Progenitor cell of endocrine pancreas (in vitro differentiated cells): ENCODE results near the gene MKS1. TPM values are rescaled to one million over a fixed set of nuclear protein-coding genes. Genes with fewer than 3 reads are reported as not detected.

Experiments used
- DNase-seq: peaks from one replicate; pipeline ENCODE4 v3.0.0; 2021; ENCODE audit warnings: low spot score; ENCODE audit not compliant: unreplicated experiment
- H3K27ac Mint-ChIP-seq: 2 replicates; pipeline ENCODE4 v1.8.0; 2021; ENCODE audit warnings: mild to moderate bottlenecking, moderate library complexity, mixed read lengths
- H3K27me3 Mint-ChIP-seq: 2 replicates; pipeline ENCODE4 v1.8.0; 2021; ENCODE audit warnings: mixed read lengths
- H3K36me3 Mint-ChIP-seq: 2 replicates; pipeline ENCODE4 v1.8.0; 2022; ENCODE audit warnings: mixed read lengths; ENCODE audit not compliant: insufficient read depth
- H3K4me1 Mint-ChIP-seq: 2 replicates; pipeline ENCODE4 v1.8.0; 2021; ENCODE audit warnings: low read depth, mixed read lengths
- H3K4me3 Mint-ChIP-seq: 2 replicates; pipeline ENCODE4 v1.8.0; 2021; ENCODE audit warnings: low read depth, mild to moderate bottlenecking, moderate library complexity, mixed read lengths
- H3K9me3 Mint-ChIP-seq: 2 replicates; pipeline ENCODE4 v1.8.0; 2021; ENCODE audit warnings: low read depth, mixed read lengths
- total RNA-seq: library from RNA; stranded (reverse); gene quantifications from 2 replicates; pipeline ENCODE4 v1.2.1, GENCODE V29; 2021
- TF ChIP-seq, protein P1 (sequence below): fragments of 200-600 bp; sonication (generic); IDR thresholded peaks from one replicate; pipeline ENCODE4 v1.5.0; 2021; ENCODE audit warnings: antibody characterized with exemption, mild to moderate bottlenecking; ENCODE audit not compliant: unreplicated experiment

The MKS1 gene
- total RNA-seq, 1 donor from 2014 or later, result 40.0 TPM

DNA sequence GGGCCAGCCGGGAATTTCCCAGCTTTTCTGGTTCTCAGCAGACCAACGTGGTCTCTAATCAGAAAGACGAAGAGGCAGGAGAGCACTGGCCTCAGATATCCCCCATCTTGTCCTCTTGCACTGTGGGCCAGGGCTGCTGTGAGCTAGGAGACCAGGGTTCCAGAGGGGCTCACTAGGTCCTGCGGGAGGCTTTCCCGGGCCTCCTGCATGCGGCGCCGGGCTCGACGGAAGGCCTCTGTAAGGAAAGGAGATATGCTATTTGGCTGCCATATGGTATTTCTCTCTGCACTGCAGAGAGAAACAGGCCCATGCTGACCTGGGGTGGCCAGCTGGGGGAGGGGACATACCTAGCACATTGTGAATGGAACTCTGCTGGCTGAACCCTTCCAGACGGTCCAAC lies 13.1 kb downstream of the MKS1 start:
- peaks cover 18% of the 10 kb centered on the region for H3K36me3 Mint-ChIP-seq
- H3K27me3 Mint-ChIP-seq, result no peaks in the 10 kb centered on the region
- no peak for DNase-seq
- no peak overlapping the region for H3K27ac Mint-ChIP-seq
- no peaks in the 10 kb centered on the region for H3K9me3 Mint-ChIP-seq
- H3K4me1 Mint-ChIP-seq, result peaks cover 17% of the 10 kb centered on the region
- no peak overlapping the region for H3K4me3 Mint-ChIP-seq
- TF ChIP-seq, protein P1, sequence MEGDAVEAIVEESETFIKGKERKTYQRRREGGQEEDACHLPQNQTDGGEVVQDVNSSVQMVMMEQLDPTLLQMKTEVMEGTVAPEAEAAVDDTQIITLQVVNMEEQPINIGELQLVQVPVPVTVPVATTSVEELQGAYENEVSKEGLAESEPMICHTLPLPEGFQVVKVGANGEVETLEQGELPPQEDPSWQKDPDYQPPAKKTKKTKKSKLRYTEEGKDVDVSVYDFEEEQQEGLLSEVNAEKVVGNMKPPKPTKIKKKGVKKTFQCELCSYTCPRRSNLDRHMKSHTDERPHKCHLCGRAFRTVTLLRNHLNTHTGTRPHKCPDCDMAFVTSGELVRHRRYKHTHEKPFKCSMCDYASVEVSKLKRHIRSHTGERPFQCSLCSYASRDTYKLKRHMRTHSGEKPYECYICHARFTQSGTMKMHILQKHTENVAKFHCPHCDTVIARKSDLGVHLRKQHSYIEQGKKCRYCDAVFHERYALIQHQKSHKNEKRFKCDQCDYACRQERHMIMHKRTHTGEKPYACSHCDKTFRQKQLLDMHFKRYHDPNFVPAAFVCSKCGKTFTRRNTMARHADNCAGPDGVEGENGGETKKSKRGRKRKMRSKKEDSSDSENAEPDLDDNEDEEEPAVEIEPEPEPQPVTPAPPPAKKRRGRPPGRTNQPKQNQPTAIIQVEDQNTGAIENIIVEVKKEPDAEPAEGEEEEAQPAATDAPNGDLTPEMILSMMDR, result no peak

DNA sequence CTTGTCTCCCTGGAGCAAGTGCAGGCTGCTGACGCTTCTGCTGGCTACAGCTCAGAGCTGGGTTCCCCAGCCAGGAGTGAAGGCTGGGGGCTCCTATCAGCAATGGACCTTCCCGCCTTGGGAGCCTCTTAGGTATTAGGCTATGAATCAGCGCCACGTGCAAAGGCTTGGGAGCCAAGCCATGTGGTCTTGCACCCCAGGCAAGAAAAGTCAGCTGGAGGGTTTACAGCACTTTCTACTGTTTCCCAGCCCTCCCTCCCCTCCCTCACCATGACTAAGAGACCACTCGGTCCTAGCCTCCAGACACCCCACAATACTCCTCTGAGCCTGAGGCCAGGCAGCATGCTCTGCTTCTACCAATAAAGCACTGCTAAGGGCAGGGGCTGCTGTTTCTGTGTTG lies 14.3 kb downstream of the MKS1 start:
- TF ChIP-seq, protein P1, result no peak

DNA sequence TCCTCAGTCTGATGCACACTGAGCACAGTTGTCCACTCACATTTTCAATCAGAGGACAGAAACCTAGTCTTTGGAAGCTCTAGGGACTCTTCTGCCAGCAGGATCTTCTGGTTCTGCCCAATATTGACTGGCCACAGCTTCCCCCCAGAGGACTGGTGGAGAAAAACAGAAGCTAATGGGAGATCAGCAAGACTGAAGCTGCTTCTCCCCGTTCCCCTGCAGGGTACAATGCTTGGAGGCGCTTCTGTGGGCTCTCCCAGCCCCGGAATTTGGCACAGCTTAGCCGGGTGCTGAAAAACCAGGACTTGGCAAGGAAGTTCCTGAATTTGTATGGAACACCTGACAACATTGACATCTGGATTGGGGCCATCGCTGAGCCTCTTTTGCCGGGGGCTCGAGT lies 16.2 kb downstream of the MKS1 start:
- Mint-ChIP-seq H3K27me3 (peaks cover 20% of the 10 kb centered on the region), H3K27ac (no peak overlapping the region), H3K4me3 (no peak overlapping the region), H3K9me3 (no peaks in the 10 kb centered on the region), H3K4me1 (peaks cover 2% of the 10 kb centered on the region), H3K36me3 (peaks cover 3% of the 10 kb centered on the region)
- TF ChIP-seq, protein P1, result no peak
- no peak for DNase-seq

More for the DNA sequence above, 14.3 kb downstream of the MKS1 start:
- H3K4me3 Mint-ChIP-seq, result no peak overlapping the region
- H3K36me3 Mint-ChIP-seq, result peaks cover 9% of the 10 kb centered on the region
- peaks cover 17% of the 10 kb centered on the region for H3K4me1 Mint-ChIP-seq
- no peak for DNase-seq
- H3K9me3 Mint-ChIP-seq, result no peaks in the 10 kb centered on the region
- H3K27ac Mint-ChIP-seq, result no peak overlapping the region
- peaks cover 4% of the 10 kb centered on the region for H3K27me3 Mint-ChIP-seq

DNA sequence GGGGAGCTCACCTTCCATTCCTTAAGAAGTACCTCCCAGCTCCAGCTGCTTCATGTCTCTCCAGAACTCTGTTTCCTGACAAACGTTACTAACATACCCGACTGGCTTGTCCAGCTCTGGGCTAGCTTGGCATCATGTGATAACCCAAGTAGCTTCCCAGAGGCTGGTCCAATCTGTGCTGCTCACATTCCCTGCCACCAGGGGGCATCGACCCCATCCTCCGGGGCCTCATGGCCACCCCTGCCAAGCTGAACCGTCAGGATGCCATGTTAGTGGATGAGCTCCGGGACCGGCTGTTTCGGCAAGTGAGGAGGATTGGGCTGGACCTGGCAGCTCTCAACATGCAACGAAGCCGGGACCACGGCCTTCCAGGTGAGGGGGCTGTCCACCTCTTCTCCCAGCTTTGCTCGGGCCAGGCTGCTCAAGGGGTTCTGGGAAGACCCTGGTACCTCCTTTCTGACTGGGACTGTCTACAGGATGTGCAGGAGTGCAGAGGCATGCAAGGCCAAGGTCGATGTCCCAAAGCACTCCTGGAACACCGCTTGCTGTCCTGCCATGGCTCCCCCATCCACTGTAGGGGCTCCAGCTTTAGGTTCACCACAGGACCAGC lies 18.9 kb downstream of the MKS1 start:
- DNase-seq, result peak; percentile 41
- H3K4me1 Mint-ChIP-seq, result no peaks in the 10 kb centered on the region

DNA sequence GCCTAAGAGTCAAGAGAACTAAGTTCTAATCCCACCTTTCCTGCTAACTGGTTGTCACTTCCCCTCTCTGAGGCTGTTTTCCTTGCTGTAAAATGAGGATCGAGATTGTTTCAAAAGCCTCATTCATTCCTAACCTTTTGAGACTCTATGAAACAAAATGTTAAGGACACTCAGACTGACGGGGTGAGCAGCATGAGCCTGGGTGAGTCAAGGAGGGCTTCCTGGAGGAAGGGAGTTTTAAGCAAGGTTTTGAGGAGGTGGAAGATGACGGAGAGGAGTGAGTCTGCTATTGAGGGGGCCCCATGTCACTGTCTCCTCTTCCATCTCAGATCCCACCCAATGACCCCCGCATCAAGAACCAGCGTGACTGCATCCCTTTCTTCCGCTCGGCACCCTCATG lies 22.4 kb downstream of the MKS1 start:
- Mint-ChIP-seq H3K9me3 (no peaks in the 10 kb centered on the region), H3K4me1 (no peaks in the 10 kb centered on the region), H3K27ac (no peak overlapping the region), H3K4me3 (no peak overlapping the region), H3K36me3 (no peaks in the 10 kb centered on the region), H3K27me3 (peaks cover 42% of the 10 kb centered on the region)
- TF ChIP-seq, protein P1, result no peak
- no peak for DNase-seq

More for the DNA sequence above, 18.9 kb downstream of the MKS1 start:
- TF ChIP-seq, protein P1, result peak; percentile 68
- Mint-ChIP-seq H3K36me3 (peaks cover 1% of the 10 kb centered on the region), H3K9me3 (no peaks in the 10 kb centered on the region), H3K27me3 (peaks cover 39% of the 10 kb centered on the region), H3K4me3 (no peak overlapping the region), H3K27ac (peak overlapping the region; percentile 10)
